ENCODE measurements around the gene CKM. TPM values are rescaled to one million over a fixed set of nuclear protein-coding genes. Genes with fewer than 3 reads are reported as not detected.

CKM gene
- total and polyA plus RNA-seq, 10 of the 15 experiments (the other 5 are each of a cell fraction or from before 2014, with no cell fraction given): 0.08 to 0.14 (median 0.13) TPM; not detected in 5

GRCh38 chr19:45344621-45345505 lies 22.2 kb upstream of the CKM start:
- no peak for FAIRE-seq
- in situ Hi-C loops (cut with MboI): no loop called here

More at GRCh38 chr19:45344621-45345505, 22.2 kb upstream of the CKM start:
- BruUV-seq (replicated peaks): no TSS peak
- Histone ChIP-seq H3K4me3 (no peak overlapping the region), H2AFZ (ENCODE audit: control insufficient read depth, low read depth, low read length) (no peak overlapping the region), H3K4me1 (ENCODE audit: control insufficient read depth, insufficient read depth, low read length) (0 out of 2 replicates have a peak, but pooled peaks cover 3% of the 10 kb centered on the region), H3K9me3 (replicated peaks; ENCODE audit: control insufficient read depth, insufficient read depth, low read length) (no peaks in the 10 kb centered on the region), H3K27me3 (replicated peaks in 1 of 2; ENCODE audit: control insufficient read depth in 2 of 2, insufficient read depth in 2 of 2, low read length in 1 of 2) (0 out of 4 replicates have a peak, but pooled peaks cover 0 to 1% of the 10 kb centered on the region in 2 experiments), H3K9ac (ENCODE audit: control insufficient read depth, insufficient read depth, low read length) (no peak overlapping the region), H3K4me2 (ENCODE audit: control insufficient read depth, insufficient read depth) (no peak overlapping the region), H4K20me1 (ENCODE audit: control insufficient read depth, insufficient read depth) (no peaks in the 10 kb centered on the region), H3K27ac (ENCODE audit: control insufficient read depth, insufficient read depth) (no peak overlapping the region), H3K79me2 (ENCODE audit: control insufficient read depth, insufficient read depth, low read length) (no peaks in the 10 kb centered on the region), H3K36me3 (ENCODE audit: control insufficient read depth in 2 of 2, insufficient read depth in 2 of 2, low read length in 1 of 2) (no peaks in the 10 kb centered on the region)
- intact Hi-C loops (cut with micrococcal nuclease; ENCODE audit: unreplicated experiment): no loop called here
- DNase-seq (ENCODE audit: low read depth, low spot score): no peak
- RAD21 ChIA-PET (ENCODE audit: unreplicated experiment): interaction anchor here (0.7 kb wide), 1 partner anchor 214 kb away, joined by 3 read pairs; no protein-coding TSS in a partner anchor
- SMC1A ChIA-PET (ENCODE audit: uncharacterized antibody, unreplicated experiment): no interaction called here
- POLR2A ChIA-PET: no interaction called here
- no peak for ATAC-seq
- no peak for TF ChIP-seq SMARCA5 (IDR thresholded peaks at IDR 0.05)
- TF ChIP-seq CREB1 (IDR thresholded peaks at IDR 0.05; ENCODE audit: low read depth): no peak
- TF ChIP-seq ZNF24 (IDR thresholded peaks at IDR 0.05): no peak
- TF ChIP-seq TCF3 (IDR thresholded peaks at IDR 0.05; ENCODE audit: borderline replicate concordance, insufficient read depth, low read depth, low read length): no peak
- no peak for TF ChIP-seq TAF1 (IDR thresholded peaks at IDR 0.05; ENCODE audit: borderline replicate concordance, low read depth, low read length)
- TF ChIP-seq MYC (IDR thresholded peaks at IDR 0.05; ENCODE audit: insufficient read depth, insufficient read length, insufficient replicate concordance, low read length, severe bottlenecking): no peak
- TF ChIP-seq RUNX3 (IDR thresholded peaks at IDR 0.05; ENCODE audit: low read length): no peak
- no peak for TF ChIP-seq MXI1 (IDR thresholded peaks at IDR 0.05; ENCODE audit: low read depth, low read length)
- TF ChIP-seq NKRF (conservative IDR thresholded peaks at IDR 0.05): no peak
- TF ChIP-seq NBN (IDR thresholded peaks at IDR 0.05): no peak
- no peak for TF ChIP-seq NFYB (IDR thresholded peaks at IDR 0.05; ENCODE audit: insufficient read depth, low read depth, low read length)
- no peak for TF ChIP-seq TCF7 (IDR thresholded peaks at IDR 0.05; ENCODE audit: borderline replicate concordance)
- no peak for TF ChIP-seq RELB (IDR thresholded peaks at IDR 0.05; ENCODE audit: low read depth)
- TF ChIP-seq CBX3 (IDR thresholded peaks at IDR 0.05; ENCODE audit: borderline replicate concordance, low read depth): no peak
- TF ChIP-seq ATF2 (IDR thresholded peaks at IDR 0.05; ENCODE audit: low read length): no peak
- no peak for TF ChIP-seq ELK1 (IDR thresholded peaks at IDR 0.05; ENCODE audit: low read depth, low read length)
- no peak for TF ChIP-seq YBX1 (IDR thresholded peaks at IDR 0.05)
- no peak for TF ChIP-seq MTA2 (IDR thresholded peaks at IDR 0.05; ENCODE audit: low read depth)
- 59% methylated on average over 7 of the region's 15 CpGs for WGBS (ENCODE audit: insufficient coverage, insufficient replicate concordance, low lambda C conversion rate, missing lambda C conversion rate)
- CTCF ChIA-PET: interaction anchor here (0.5 kb wide), 1 partner anchor 613 kb away, joined by 3 read pairs; no protein-coding TSS in a partner anchor
